Osteoblast (primary cell): ENCODE measurements around the gene TMC4. TPM values are rescaled to one million over a fixed set of nuclear protein-coding genes. Genes with fewer than 3 reads are reported as not detected.

Experiments
- DNase-seq: peaks from one replicate; pipeline ENCODE4 v3.0.0; 2011; ENCODE audit warnings: low spot score, mixed read lengths; ENCODE audit not compliant: insufficient read length; ENCODE audit errors: missing footprints
- H2AFZ ChIP-seq: 2 replicates; pipeline ENCODE4 v1.6.0; 2011; ENCODE audit warnings: mild to moderate bottlenecking, low read length
- H3K27ac ChIP-seq: 2 replicates; pipeline ENCODE4 v1.5.1; 2011; ENCODE audit warnings: mild to moderate bottlenecking, low read depth, low read length, moderate library complexity
- H3K27me3 ChIP-seq: 2 replicates; pipeline ENCODE4 v1.6.0; 2012; ENCODE audit warnings: mild to moderate bottlenecking, control low read depth, inconsistent platforms, low read length, moderate library complexity; ENCODE audit not compliant: insufficient read depth
- H3K36me3 ChIP-seq: 2 replicates; pipeline ENCODE4 v1.5.1; 2011; ENCODE audit warnings: mild to moderate bottlenecking, low read length, control low read depth, moderate library complexity; ENCODE audit not compliant: insufficient read depth
- H3K4me1 ChIP-seq: 2 replicates; pipeline ENCODE4 v1.5.1; 2011; ENCODE audit warnings: mild to moderate bottlenecking, low read length, control low read depth, moderate library complexity; ENCODE audit not compliant: insufficient read depth
- H3K4me2 ChIP-seq: 2 replicates; pipeline ENCODE4 v1.6.0; 2011; ENCODE audit warnings: mild to moderate bottlenecking, low read length; ENCODE audit not compliant: insufficient read depth
- H3K4me3 ChIP-seq: fragments of 200-600 bp; sonication (generic); 3 replicates; pipeline ENCODE4 v1.5.1; 2012; ENCODE audit warnings: mild to moderate bottlenecking, low read length, inconsistent platforms; ENCODE audit not compliant: insufficient read depth
- H3K79me2 ChIP-seq: 2 replicates; pipeline ENCODE4 v1.6.0; 2012; ENCODE audit warnings: mild to moderate bottlenecking, low read length, control low read depth, inconsistent platforms; ENCODE audit not compliant: insufficient read depth
- H3K9me3 ChIP-seq: 2 replicates; pipeline ENCODE4 v1.5.1; 2011; ENCODE audit warnings: low read depth, low read length, control low read depth
- H4K20me1 ChIP-seq: 2 replicates; pipeline ENCODE4 v1.6.0; 2012; ENCODE audit warnings: mild to moderate bottlenecking, low read length, control low read depth; ENCODE audit not compliant: insufficient read depth
- total RNA-seq: library from RNA; depleted of rRNA; stranded (reverse); fragments of >200 nt; gene quantifications from 2 replicates; pipeline ENCODE4 v1.2.3, GENCODE V29; 2012
- TF ChIP-seq, protein P1 (sequence below): IDR thresholded peaks from 2 replicates; pipeline ENCODE4 v1.5.1; 2011; ENCODE audit warnings: mild to moderate bottlenecking, low read depth, low read length, moderate library complexity; ENCODE audit errors: extremely low read depth

Gene TMC4
- total RNA-seq, 1 donor: 0.72 TPM

DNA sequence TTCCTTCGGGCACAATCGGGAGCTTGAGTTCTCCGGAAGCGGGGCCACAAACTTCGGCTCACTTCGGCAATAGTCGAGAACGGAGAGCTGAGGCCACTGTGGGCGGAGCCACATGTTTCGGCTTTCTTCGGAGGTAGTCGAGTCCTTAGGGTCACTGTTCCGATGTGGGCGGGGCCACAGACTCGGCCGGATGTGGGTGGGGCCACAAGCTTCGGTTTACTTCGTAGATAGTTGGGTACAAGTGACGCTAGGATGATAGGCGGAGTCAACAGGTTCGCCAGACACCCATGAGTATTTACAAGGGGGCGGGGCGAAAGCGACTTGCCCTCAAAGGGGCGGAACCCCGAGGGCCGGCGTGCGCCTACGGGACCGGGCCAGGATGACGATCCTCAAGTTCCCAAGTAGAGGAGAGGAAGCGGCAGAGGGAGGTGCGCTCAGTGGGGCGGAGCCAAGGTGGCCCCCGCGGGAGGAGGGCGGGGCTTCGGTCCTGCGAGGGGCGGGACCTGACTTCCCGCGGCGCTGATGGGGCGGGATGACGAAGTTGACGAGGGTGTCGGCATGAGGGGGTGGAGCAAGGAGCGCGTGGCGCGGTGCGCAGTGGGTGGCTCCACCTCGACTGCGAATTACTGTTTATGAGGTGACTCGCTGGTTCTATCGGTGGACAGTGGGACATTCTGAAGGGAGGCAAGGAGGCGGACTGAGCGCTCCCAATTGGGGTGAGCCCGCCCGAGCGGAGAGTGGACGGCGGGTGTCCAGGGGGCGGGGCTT is 17.0 kb upstream of the TMC4 start:
- H3K4me1 ChIP-seq: peaks cover 19% of the 10 kb centered on the region
- no peaks in the 10 kb centered on the region for H3K27me3 ChIP-seq
- H2AFZ ChIP-seq: peak overlapping the region; percentile 89
- H3K27ac ChIP-seq: peak overlapping the region; percentile 94
- peak; percentile 99 for DNase-seq
- H3K4me2 ChIP-seq: peak overlapping the region; percentile 91
- H3K9me3 ChIP-seq: no peaks in the 10 kb centered on the region
- TF ChIP-seq, protein P1, sequence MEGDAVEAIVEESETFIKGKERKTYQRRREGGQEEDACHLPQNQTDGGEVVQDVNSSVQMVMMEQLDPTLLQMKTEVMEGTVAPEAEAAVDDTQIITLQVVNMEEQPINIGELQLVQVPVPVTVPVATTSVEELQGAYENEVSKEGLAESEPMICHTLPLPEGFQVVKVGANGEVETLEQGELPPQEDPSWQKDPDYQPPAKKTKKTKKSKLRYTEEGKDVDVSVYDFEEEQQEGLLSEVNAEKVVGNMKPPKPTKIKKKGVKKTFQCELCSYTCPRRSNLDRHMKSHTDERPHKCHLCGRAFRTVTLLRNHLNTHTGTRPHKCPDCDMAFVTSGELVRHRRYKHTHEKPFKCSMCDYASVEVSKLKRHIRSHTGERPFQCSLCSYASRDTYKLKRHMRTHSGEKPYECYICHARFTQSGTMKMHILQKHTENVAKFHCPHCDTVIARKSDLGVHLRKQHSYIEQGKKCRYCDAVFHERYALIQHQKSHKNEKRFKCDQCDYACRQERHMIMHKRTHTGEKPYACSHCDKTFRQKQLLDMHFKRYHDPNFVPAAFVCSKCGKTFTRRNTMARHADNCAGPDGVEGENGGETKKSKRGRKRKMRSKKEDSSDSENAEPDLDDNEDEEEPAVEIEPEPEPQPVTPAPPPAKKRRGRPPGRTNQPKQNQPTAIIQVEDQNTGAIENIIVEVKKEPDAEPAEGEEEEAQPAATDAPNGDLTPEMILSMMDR: no peak
- peaks cover 26% of the 10 kb centered on the region for H3K36me3 ChIP-seq
- peaks cover 10% of the 10 kb centered on the region for H4K20me1 ChIP-seq
- H3K4me3 ChIP-seq: peak overlapping the region; percentile 86
- H3K79me2 ChIP-seq: peaks cover 48% of the 10 kb centered on the region

DNA sequence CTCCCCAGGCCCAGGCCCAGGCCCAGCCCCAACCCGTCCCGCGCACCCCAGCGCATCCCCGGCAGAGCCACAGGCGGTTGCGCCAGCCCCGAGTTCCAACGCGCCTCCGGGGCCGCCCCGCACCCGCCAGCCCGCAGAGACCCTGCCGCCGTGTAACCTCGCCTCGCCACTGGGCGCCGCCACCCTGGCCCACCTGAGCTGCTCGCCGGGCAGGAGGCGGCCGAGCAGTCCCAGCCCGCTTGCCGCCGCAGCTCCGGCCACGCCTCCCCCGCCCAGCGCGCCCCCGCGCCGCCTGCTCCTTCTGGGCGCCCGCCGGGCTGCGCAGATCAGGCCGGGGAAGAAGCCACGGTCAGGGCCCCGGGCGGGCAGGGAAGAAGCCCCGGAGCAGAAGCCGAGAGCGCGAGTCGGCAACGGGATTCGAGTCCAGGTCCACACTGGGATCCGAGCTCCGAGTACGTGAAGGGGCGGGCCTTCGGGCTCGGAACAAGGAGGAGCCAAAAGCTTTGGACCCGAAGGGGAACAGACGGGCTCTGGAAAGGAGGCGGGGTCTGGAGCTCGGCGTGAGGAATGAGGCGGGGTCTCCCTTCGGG is 16.3 kb upstream of the TMC4 start, which contains the start of gene MBOAT7:
Gene MBOAT7, minus strand, starts transcription at position 436 of the 590 bp plus-strand sequence. CDS start 1,072 bp downstream, outside the sequence.
- TF ChIP-seq, protein P1: no peak
- H3K27me3 ChIP-seq: no peaks in the 10 kb centered on the region
- peak; percentile 99 for DNase-seq
- peak within 1 kb of the TSS; percentile 89 for H2AFZ ChIP-seq
- H3K36me3 ChIP-seq: peaks cover 24% of the 10 kb centered on the region
- H3K27ac ChIP-seq: peak within 1 kb of the TSS; percentile 94
- no peaks in the 10 kb centered on the region for H3K9me3 ChIP-seq
- H3K4me3 ChIP-seq: peak within 1 kb of the TSS; percentile 86
- peaks cover 10% of the 10 kb centered on the region for H4K20me1 ChIP-seq
- H3K79me2 ChIP-seq: peaks cover 48% of the 10 kb centered on the region
- peak within 1 kb of the TSS; percentile 91 for H3K4me2 ChIP-seq
- peaks cover 19% of the 10 kb centered on the region for H3K4me1 ChIP-seq

DNA sequence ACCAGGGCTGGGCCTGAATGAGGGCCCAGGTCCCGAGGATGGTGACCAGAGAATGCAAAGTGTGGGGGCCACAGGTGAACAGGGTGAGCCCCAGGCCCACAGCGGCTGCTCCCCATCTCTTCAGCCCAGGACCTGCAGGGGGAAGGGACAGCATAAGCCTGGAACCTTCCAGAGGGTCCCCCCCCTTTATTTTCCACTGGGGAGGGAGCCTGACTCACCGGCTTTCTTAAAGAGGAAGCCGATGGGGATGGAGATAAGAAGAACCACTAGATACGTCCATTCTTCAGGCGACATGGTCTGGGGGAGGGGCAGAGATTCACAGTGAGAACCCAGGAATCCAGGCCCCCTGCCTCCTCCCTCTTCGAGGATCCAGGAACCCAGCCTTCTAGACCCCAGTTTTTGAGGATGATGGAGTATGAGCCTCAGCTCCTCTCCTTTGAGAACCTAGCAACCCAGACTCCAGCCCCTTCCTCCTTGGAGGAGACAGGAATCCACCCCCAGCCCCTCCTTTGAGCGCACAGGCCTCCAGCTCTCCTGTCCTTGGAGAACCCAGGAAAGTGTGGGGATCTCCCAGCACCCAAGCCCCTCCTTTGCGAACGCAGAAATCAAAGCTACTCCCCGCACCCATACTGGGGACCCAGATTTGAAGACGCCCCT is 15.4 kb upstream of the TMC4 start:
- H2AFZ ChIP-seq: no peak overlapping the region

More for the DNA sequence above, 15.4 kb upstream of the TMC4 start:
- H3K9me3 ChIP-seq: no peaks in the 10 kb centered on the region
- H3K4me1 ChIP-seq: peaks cover 19% of the 10 kb centered on the region
- peaks cover 15% of the 10 kb centered on the region for H3K36me3 ChIP-seq
- TF ChIP-seq, protein P1: no peak
- H3K27ac ChIP-seq: peak overlapping the region; percentile 94
- peaks cover 10% of the 10 kb centered on the region for H4K20me1 ChIP-seq
- peak; percentile 95 for DNase-seq
- H3K27me3 ChIP-seq: no peaks in the 10 kb centered on the region
- peak overlapping the region; percentile 91 for H3K4me2 ChIP-seq
- peaks cover 44% of the 10 kb centered on the region for H3K79me2 ChIP-seq
- H3K4me3 ChIP-seq: peak overlapping the region; percentile 86
